T47D (cell line): Measurements from ENCODE around the gene PPFIA1.

Source experiments
- DNase-seq, 2 experiments: peaks; one replicate each; pipeline versions ENCODE4 v3.0.0 to v3.0.0-alpha.2; 2011 to 2012; ENCODE audit warnings: low read depth in 1 of 2, low spot score in 1 of 2
- JUND ChIP-seq: IDR thresholded peaks from 2 replicates; pipeline ENCODE4 v1.6.1; 2012; ENCODE audit warnings: low read depth
- in situ Hi-C: cut with HindIII; loops from 2 replicates; pipeline ENCODE4 v1.10.0; 2016; ENCODE audit warnings: low sequenced_read_pairs, low pct_unique_long_range_greater_than_20kb

The PPFIA1 gene

GRCh38 chr11:70270104-70270876 is at the start of gene PPFIA1:
Gene PPFIA1 (plus strand): TSS chr11:70270690. CDS start chr11:70272173, 1,483 bp downstream.
- peak; percentile 96 to 99 for DNase-seq
- in situ Hi-C loops, result no loop called here
- no peak for TF ChIP-seq JUND

- in situ Hi-C loops, result no loop called here
- no peak for TF ChIP-seq JUND
- DNase-seq, result no peak
Measured at GRCh38 chr11:70220920-70221319, 49.6 kb upstream of the PPFIA1 start.

GRCh38 chr11:70225681-70226177 is 44.8 kb upstream of the PPFIA1 start:
- no peak for TF ChIP-seq JUND
- DNase-seq, result no peak
- in situ Hi-C loops, result no loop called here

GRCh38 chr11:70226183-70226582 is 44.3 kb upstream of the PPFIA1 start:
- no peak for DNase-seq
- no peak for TF ChIP-seq JUND
- in situ Hi-C loops, result no loop called here

GRCh38 chr11:70226967-70227366 is 43.5 kb upstream of the PPFIA1 start:
- DNase-seq, result peak in 1 of 2 experiments; percentile 69
- no peak for TF ChIP-seq JUND
- in situ Hi-C loops, result no loop called here

GRCh38 chr11:70229737-70230136 is 40.8 kb upstream of the PPFIA1 start:
- TF ChIP-seq JUND, result no peak
- in situ Hi-C loops, result no loop called here
- DNase-seq, result no peak

GRCh38 chr11:70230151-70230839 is 40.2 kb upstream of the PPFIA1 start:
- no peak for TF ChIP-seq JUND
- in situ Hi-C loops, result no loop called here
- DNase-seq, result no peak

GRCh38 chr11:70230840-70231710 is 39.4 kb upstream of the PPFIA1 start:
- in situ Hi-C loops, result no loop called here
- DNase-seq, result no peak
- TF ChIP-seq JUND, result no peak

- TF ChIP-seq JUND, result no peak
- no peak for DNase-seq
- in situ Hi-C loops, result no loop called here
Measured at GRCh38 chr11:70233034-70233433, 37.5 kb upstream of the PPFIA1 start.

GRCh38 chr11:70233511-70233934 is 37.0 kb upstream of the PPFIA1 start:
- TF ChIP-seq JUND, result peak; percentile 95
- DNase-seq, result peak; percentile 77 to 97
- in situ Hi-C loops, result no loop called here

GRCh38 chr11:70233962-70234361 is 36.5 kb upstream of the PPFIA1 start:
- no peak for TF ChIP-seq JUND
- in situ Hi-C loops, result no loop called here
- DNase-seq, result no peak

GRCh38 chr11:70240337-70240736 is 30.2 kb upstream of the PPFIA1 start:
- DNase-seq, result no peak
- in situ Hi-C loops, result no loop called here
- no peak for TF ChIP-seq JUND
